ENCODE results near the gene UFM1.
"Not testable (repeated sequence)": the region's sequence is repeated elsewhere in the genome, so short reads cannot be mapped to it uniquely, and the experiment has no call there.

Gene UFM1

GRCh38 chr13:38366954-38367645 lies 17.4 kb downstream of the UFM1 start:
- DNase-seq = no peak

- no peak for DNase-seq
Measured at GRCh38 chr13:38369058-38369457, 19.4 kb downstream of the UFM1 start.

GRCh38 chr13:38370096-38370495 lies 20.4 kb downstream of the UFM1 start:
- not testable (repeated sequence) for DNase-seq

GRCh38 chr13:38372820-38373383 lies 23.3 kb downstream of the UFM1 start:
- no peak for DNase-seq

- DNase-seq = no peak
Measured at GRCh38 chr13:38376546-38376945, 26.9 kb downstream of the UFM1 start.

- DNase-seq = no peak
Measured at GRCh38 chr13:38381890-38382289, 32.2 kb downstream of the UFM1 start.

GRCh38 chr13:38382946-38383345 lies 33.3 kb downstream of the UFM1 start:
- DNase-seq = no peak

GRCh38 chr13:38384171-38384570 lies 34.5 kb downstream of the UFM1 start:
- no peak for DNase-seq

- no peak for DNase-seq
Measured at GRCh38 chr13:38385153-38385891, 35.7 kb downstream of the UFM1 start.

GRCh38 chr13:38386421-38386820 lies 36.8 kb downstream of the UFM1 start:
- DNase-seq = no peak

GRCh38 chr13:38391341-38391740 lies 41.7 kb downstream of the UFM1 start:
- DNase-seq = no peak

GRCh38 chr13:38394777-38395496 lies 45.3 kb downstream of the UFM1 start:
- DNase-seq = no peak

- no peak for DNase-seq
Measured at GRCh38 chr13:38395497-38395788, 45.8 kb downstream of the UFM1 start.

GRCh38 chr13:38398711-38399493 lies 49.3 kb downstream of the UFM1 start:
- no peak for DNase-seq

GRCh38 chr13:38399535-38399934 lies 49.9 kb downstream of the UFM1 start:
- DNase-seq = no peak

- DNase-seq = no peak
Measured at GRCh38 chr13:38401276-38401675, 51.6 kb downstream of the UFM1 start.

- no peak for DNase-seq
Measured at GRCh38 chr13:38405216-38405615, 55.6 kb downstream of the UFM1 start.

- no peak for DNase-seq
Measured at GRCh38 chr13:38409771-38410170, 60.1 kb downstream of the UFM1 start.

GRCh38 chr13:38412266-38412665 lies 62.6 kb downstream of the UFM1 start:
- no peak for DNase-seq
